K562 (cell line): Measurements from ENCODE around the gene CGREF1. TPM values are rescaled to one million over a fixed set of nuclear protein-coding genes. Genes with fewer than 3 reads are reported as not detected.

ENCODE experiments used
- CEBPG ChIP-seq, 3 experiments: fragments of 200-800 bp in 1 of 3; sonication (Bioruptor generic) in 1 of 3; sonication (generic) in 1 of 3; formaldehyde crosslinking in 1 of 3; IDR thresholded peaks in 2 of 3; conservative IDR thresholded peaks in 1 of 3; 2 replicates each; pipeline versions ENCODE4 v1.6.1 to v1.8.0; 2016 to 2022; ENCODE audit warnings: missing compliant biosample characterization in 2 of 3, missing genetic modification characterization in 2 of 3, mild to moderate bottlenecking in 1 of 3, missing genetic modification reagents in 1 of 3
- LARP7 ChIP-seq: fragments of 450-650 bp; IDR thresholded peaks from 2 replicates; pipeline ENCODE4 v1.6.1; 2016
- MCM2 ChIP-seq: fragments of 450-650 bp; IDR thresholded peaks from 2 replicates; pipeline ENCODE4 v1.6.1; 2017; ENCODE audit warnings: low read depth, mild to moderate bottlenecking
- NUFIP1 ChIP-seq: fragments of 450-650 bp; IDR thresholded peaks from 2 replicates; pipeline ENCODE4 v1.6.1; 2018; ENCODE audit not compliant: partially characterized antibody
- XRCC5 ChIP-seq: fragments of 200-400 bp; formaldehyde crosslinking; IDR thresholded peaks from 2 replicates; pipeline ENCODE4 v1.6.1; 2017; ENCODE audit warnings: low read depth, mild to moderate bottlenecking, low read length
- ZBED1 ChIP-seq: IDR thresholded peaks from 2 replicates; pipeline ENCODE4 v1.6.1; 2014
- ZNF143 ChIP-seq: sonication (generic); formaldehyde crosslinking; IDR thresholded peaks from 2 replicates; pipeline ENCODE4 v1.9.0; 2022; ENCODE audit warnings: mild to moderate bottlenecking, missing genetic modification reagents
- polyA plus RNA-seq, 8 experiments: library from polyadenylated mRNA; depleted of rRNA in 4 of 8; stranded (reverse) in 5 of 8; unstranded in 3 of 8; fragments of >200 nt; fragmentation: Nextera tagmentation in 2 of 8; fragmentation: Illumina TruSeq in 1 of 8; extraction: Ambion mirVana in 2 of 8; extraction: Trizol in 1 of 8; gene quantifications; 2 replicates each; pipeline versions ENCODE4 v1.2.1 to v1.2.3, GENCODE V29; 2011 to 2014; ENCODE audit warnings: inconsistent platforms in 1 of 8, missing spikeins in 1 of 8
- total RNA-seq, 7 experiments: library from RNA; depleted of rRNA in 6 of 7; stranded (reverse); fragments of >200 nt in 6 of 7; fragmentation: Illumina TruSeq in 2 of 7; extraction: Trizol in 2 of 7; gene quantifications; 2 replicates each; pipeline versions ENCODE4 v1.2.1 to v1.2.3, GENCODE V29; 2011 to 2021; ENCODE audit warnings: low replicate concordance in 1 of 7
- TF ChIP-seq, protein P1 (sequence below), 2 experiments: fragments of 200-800 bp in 1 of 2; sonication (Bioruptor generic) in 1 of 2; sonication (generic) in 1 of 2; formaldehyde crosslinking in 1 of 2; IDR thresholded peaks in 1 of 2; conservative IDR thresholded peaks in 1 of 2; 2 replicates each; pipeline versions ENCODE4 v1.5.0 to v1.6.1; 2016 to 2020; ENCODE audit warnings: missing compliant biosample characterization in 1 of 2, missing genetic modification characterization in 1 of 2, missing genetic modification reagents in 1 of 2
- TF ChIP-seq, protein P2 (sequence below): fragments of 250-450 bp; sonication (Bioruptor Pico); IDR thresholded peaks from 2 replicates; pipeline ENCODE4 v1.4.0; 2020; ENCODE audit warnings: mild to moderate bottlenecking, moderate library complexity, borderline replicate concordance
- TF ChIP-seq, protein P3 (sequence below): fragments of 450-650 bp; IDR thresholded peaks from 2 replicates; pipeline ENCODE4 v1.6.1; 2016; ENCODE audit warnings: borderline replicate concordance
- TF ChIP-seq, protein P4 (sequence below): sonication (generic); formaldehyde crosslinking; IDR thresholded peaks from 2 replicates; pipeline ENCODE4 v1.8.0; 2022; ENCODE audit warnings: missing genetic modification reagents, mild to moderate bottlenecking, borderline replicate concordance
- TF ChIP-seq, protein P5 (sequence below): fragments of 250-450 bp; sonication (Bioruptor Pico); IDR thresholded peaks from 2 replicates; pipeline ENCODE4 v1.9.0; 2021; ENCODE audit warnings: mild to moderate bottlenecking, inconsistent platforms

The CGREF1 gene
- total and polyA plus RNA-seq, 9 of the 15 experiments (the other 6 are each of a cell fraction or from before 2014, with no cell fraction given): 0.07 to 0.50 (median 0.37) TPM

DNA sequence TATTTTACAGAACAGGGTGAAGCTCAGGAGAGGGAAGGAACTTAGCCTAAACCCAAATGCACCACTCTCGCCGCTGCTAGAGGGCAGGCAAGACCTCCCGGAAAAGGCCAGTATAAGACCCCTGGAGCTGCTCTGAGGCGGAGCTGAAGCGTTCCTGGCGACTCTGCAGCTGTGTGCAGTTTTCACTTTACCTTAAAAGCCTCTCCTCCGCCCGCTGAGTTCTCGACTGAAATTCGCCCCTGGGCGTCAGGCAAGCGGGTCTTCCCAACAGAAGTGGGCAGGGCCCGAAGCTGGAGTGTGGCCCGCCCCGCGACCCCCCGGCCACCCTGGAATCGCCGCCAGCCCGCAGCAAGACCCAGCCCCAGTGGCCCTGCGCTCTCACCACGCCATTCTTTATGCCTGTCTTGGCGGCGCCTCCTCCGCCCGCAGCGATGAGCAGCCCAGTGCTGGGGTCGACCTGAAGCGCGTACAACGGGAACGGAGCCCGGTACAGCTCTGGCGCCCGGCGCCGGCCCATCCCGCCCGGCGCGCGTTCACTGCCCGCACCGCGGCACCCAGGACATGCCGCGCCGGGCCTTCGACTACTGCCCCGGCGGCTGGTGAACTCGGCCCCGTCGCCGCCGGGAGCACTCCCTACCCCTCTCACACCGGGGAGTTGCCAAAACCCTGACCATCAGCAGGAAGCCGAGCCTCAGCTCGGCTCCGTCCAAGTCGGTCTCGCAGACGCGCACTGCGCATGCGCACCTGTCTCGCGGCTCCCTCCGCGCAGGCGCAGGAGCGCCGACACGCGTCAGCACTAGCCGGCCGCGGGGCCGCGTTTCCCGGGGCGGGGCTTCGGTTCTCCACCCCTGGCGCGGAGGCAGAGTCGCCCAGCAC, 15.2 kb upstream of the CGREF1 start, which contains the start of gene PREB (continued):
- TF ChIP-seq XRCC5 (no peak), NUFIP1 (no peak), ZBED1 (no peak), LARP7 (no peak), CEBPG (CRISPR knock-in tag; IDR thresholded peaks at IDR 0.05) (no peak), CEBPG (tag; conservative IDR thresholded peaks at IDR 0.05 in 1 of 2, IDR thresholded peaks at IDR 0.05 in 1 of 2) (no peak), ZNF143 (CRISPR knock-in tag) (0 out of 2 replicates have a peak, but pooled peaks have one; percentile 42), MCM2 (no peak)
- TF ChIP-seq, protein P1, sequence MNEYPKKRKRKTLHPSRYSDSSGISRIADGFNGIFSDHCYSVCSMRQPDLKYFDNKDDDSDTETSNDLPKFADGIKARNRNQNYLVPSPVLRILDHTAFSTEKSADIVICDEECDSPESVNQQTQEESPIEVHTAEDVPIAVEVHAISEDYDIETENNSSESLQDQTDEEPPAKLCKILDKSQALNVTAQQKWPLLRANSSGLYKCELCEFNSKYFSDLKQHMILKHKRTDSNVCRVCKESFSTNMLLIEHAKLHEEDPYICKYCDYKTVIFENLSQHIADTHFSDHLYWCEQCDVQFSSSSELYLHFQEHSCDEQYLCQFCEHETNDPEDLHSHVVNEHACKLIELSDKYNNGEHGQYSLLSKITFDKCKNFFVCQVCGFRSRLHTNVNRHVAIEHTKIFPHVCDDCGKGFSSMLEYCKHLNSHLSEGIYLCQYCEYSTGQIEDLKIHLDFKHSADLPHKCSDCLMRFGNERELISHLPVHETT (CRISPR knock-in tag; conservative IDR thresholded peaks at IDR 0.05 in 1 of 2, IDR thresholded peaks at IDR 0.05 in 1 of 2): no peak
- TF ChIP-seq, protein P2, sequence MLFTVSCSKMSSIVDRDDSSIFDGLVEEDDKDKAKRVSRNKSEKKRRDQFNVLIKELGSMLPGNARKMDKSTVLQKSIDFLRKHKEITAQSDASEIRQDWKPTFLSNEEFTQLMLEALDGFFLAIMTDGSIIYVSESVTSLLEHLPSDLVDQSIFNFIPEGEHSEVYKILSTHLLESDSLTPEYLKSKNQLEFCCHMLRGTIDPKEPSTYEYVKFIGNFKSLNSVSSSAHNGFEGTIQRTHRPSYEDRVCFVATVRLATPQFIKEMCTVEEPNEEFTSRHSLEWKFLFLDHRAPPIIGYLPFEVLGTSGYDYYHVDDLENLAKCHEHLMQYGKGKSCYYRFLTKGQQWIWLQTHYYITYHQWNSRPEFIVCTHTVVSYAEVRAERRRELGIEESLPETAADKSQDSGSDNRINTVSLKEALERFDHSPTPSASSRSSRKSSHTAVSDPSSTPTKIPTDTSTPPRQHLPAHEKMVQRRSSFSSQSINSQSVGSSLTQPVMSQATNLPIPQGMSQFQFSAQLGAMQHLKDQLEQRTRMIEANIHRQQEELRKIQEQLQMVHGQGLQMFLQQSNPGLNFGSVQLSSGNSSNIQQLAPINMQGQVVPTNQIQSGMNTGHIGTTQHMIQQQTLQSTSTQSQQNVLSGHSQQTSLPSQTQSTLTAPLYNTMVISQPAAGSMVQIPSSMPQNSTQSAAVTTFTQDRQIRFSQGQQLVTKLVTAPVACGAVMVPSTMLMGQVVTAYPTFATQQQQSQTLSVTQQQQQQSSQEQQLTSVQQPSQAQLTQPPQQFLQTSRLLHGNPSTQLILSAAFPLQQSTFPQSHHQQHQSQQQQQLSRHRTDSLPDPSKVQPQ (CRISPR knock-in tag): no peak
- TF ChIP-seq, protein P3, sequence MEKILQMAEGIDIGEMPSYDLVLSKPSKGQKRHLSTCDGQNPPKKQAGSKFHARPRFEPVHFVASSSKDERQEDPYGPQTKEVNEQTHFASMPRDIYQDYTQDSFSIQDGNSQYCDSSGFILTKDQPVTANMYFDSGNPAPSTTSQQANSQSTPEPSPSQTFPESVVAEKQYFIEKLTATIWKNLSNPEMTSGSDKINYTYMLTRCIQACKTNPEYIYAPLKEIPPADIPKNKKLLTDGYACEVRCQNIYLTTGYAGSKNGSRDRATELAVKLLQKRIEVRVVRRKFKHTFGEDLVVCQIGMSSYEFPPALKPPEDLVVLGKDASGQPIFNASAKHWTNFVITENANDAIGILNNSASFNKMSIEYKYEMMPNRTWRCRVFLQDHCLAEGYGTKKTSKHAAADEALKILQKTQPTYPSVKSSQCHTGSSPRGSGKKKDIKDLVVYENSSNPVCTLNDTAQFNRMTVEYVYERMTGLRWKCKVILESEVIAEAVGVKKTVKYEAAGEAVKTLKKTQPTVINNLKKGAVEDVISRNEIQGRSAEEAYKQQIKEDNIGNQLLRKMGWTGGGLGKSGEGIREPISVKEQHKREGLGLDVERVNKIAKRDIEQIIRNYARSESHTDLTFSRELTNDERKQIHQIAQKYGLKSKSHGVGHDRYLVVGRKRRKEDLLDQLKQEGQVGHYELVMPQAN: peak; percentile 26; the same call in 1 of the 2 replicates
- TF ChIP-seq, protein P4, sequence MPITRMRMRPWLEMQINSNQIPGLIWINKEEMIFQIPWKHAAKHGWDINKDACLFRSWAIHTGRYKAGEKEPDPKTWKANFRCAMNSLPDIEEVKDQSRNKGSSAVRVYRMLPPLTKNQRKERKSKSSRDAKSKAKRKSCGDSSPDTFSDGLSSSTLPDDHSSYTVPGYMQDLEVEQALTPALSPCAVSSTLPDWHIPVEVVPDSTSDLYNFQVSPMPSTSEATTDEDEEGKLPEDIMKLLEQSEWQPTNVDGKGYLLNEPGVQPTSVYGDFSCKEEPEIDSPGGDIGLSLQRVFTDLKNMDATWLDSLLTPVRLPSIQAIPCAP (CRISPR knock-in tag): no peak
- TF ChIP-seq, protein P5, sequence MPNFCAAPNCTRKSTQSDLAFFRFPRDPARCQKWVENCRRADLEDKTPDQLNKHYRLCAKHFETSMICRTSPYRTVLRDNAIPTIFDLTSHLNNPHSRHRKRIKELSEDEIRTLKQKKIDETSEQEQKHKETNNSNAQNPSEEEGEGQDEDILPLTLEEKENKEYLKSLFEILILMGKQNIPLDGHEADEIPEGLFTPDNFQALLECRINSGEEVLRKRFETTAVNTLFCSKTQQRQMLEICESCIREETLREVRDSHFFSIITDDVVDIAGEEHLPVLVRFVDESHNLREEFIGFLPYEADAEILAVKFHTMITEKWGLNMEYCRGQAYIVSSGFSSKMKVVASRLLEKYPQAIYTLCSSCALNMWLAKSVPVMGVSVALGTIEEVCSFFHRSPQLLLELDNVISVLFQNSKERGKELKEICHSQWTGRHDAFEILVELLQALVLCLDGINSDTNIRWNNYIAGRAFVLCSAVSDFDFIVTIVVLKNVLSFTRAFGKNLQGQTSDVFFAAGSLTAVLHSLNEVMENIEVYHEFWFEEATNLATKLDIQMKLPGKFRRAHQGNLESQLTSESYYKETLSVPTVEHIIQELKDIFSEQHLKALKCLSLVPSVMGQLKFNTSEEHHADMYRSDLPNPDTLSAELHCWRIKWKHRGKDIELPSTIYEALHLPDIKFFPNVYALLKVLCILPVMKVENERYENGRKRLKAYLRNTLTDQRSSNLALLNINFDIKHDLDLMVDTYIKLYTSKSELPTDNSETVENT (CRISPR knock-in tag): peak; percentile 72
